Cortex of kidney (tissue), 1 donor: Measurements from ENCODE around the gene SLC25A45.

Experiments used
- DNase-seq: peaks from one replicate; lab custom pipeline; 2025; lab: John Stamatoyannopoulos, UW

SLC25A45 gene

DNA sequence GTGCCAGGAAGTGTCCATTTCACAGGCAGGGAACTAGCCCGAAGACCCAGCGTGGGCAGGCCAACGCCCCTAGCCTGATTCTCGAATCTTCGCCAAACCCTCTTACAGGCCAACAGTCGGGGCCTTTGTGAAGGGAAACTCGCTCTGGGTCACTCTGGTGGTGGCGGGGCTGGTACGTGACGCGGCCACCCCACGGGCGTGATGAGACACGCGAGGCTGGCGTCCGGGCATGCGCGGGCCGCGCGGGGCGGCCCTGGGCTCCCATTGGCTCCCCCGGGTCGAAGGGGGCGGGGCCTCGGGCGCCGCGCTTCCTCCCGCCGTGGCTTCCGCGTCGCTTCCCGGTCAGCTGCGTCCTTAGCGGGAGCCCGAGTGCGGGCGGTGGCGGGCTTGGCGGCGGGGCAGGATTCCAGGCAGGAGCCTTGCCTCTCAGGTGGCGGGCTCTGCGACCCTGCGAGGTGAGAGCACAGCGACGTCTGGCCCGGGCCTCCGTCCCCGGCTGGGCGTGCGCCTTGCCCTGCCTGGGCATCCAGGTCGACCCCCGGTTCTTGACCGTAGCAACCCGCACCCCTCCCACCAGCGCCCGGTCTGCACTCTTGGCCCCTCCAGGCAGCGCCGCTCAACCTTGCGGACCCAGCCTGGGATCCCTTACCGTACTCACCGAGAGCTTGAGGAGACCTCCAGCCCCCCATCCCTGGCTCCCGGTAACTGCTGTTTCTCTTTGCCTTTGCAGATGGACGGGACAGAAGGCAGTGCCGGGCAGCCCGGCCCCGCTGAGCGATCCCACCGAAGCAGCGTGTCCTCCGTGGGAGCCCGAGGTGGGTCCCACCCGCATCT lies 4.1 kb upstream of the SLC25A45 start, which contains the start of gene FRMD8:
Gene FRMD8, plus strand, starts transcription at position 331 of the 834 bp plus-strand sequence. Its CDS starts 400 bp downstream, at position 731.
- peak; percentile 36 for DNase-seq

DNA sequence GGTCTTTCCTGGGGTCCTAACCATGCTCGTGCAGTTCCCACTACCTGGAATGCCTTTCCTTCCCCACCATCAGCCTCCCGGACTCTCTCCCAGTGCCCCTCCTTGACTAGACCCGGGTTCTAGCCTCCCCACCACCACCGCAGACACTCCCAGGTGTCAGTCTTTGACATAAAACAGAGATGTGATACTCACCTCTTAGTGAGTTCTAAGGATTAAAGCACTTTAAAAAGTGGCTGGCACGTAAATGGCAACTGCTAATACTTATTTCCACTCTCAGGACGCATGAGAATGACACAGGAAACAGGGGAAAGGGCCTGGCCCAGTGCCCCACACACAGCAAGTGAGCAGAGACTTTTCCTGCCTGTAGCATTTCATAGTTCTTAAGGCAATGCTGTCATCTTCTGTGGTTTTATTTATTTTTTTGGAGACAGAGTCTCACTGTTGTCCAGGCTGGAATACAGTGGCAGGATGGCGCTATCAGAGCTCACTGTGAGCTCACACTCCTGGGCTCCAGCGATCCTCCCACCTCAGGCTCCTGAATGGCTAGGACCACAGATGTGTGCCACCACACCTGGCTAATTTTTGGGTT lies 1.9 kb upstream of the SLC25A45 start:
- DNase-seq, result no peak

DNA sequence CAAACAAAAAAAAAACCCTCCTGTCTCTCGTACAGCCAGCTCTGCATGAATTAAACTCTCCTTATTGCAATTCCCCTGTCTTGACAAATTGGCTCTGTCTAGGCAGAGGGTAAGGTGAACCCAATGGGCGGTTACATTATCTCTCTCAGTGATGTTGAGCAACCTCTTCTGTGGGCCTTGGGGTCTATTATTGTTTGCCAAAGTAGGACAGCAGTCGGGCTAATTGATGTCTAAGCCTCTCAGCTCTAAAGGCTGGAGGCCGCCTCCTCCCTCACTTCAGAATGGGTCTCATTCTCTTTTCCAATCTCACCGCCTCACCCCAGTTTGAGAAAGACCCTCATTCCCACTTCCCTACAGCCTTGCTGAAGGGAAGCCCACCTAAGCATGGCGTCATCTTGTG lies 1.3 kb upstream of the SLC25A45 start:
- no peak for DNase-seq

DNA sequence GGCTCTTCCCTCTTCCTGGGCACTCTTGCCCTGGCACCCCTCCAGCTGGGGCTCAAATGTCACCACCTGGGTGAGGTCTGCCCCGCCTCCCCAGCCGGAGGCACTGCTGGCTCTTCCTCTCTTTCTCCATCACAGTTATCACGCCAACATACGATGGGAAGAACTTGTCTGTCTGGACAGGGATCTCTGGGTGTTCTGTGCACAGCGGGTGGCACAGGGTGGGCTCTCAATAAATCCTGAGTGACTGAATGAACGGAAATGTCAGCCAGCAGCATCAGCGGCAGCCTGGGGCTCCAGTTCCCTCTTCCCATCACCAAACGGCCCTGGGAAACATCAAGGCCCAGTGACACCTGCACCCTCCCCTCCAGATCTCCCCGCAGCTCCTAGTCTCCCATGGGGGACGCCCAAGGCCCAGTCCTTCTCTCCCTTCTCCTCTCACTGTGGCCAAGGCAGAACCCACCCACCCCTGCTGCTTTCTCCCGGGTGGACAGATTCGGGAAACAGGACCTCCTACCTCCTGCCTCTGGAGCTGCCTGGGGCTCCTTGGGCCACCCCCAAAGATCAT lies 440 bp upstream of the SLC25A45 start:
- DNase-seq, result no peak

DNA sequence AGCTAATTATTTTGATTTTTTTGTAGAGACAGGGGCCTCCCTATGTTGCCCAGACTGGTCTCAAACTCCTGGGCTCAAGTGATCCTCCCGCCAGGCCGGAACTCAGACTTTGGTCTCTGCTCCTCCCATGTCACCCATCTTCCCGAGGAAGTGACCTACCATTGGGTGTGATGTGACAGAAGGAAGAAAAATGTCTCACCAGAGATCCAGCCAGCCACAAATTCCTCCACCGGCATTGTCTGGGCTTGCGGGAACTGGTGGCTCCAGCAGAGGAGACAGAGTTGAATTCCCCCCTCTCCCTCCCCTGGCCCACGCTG lies 772 bp downstream of the SLC25A45 start:
- no peak for DNase-seq

DNA sequence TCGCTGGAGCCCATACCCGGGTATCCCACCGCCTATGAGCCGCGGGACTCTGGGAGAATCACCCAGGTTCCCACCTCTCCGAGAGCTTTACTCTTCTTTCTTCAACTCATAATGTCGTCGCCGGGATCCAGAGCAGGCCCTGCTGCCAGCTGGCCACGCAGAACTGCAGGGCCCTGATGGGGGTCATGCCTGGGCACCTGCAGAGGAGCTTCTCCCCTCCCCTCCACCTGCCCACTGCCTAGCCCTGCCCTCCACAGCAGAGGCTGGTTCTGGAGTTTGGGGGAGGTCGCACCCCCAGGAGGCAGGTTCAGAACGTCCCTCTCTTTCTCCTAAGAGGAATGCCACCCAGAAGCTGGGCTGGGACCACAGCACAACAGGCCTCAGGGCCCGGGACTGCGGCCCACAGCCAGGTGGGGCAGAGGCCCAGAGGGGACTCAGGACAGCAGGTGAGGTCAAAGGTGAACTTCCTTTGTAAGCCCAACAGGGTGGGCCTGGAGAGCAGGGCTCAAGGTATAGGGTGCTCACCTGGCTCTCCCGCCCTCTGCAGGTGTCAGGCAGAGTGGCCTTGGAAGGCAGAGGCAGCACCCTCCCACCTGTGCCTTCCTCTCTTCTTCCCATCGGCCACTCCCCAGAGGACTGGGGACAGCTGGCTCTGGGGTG lies 1.9 kb downstream of the SLC25A45 start:
- no peak for DNase-seq

DNA sequence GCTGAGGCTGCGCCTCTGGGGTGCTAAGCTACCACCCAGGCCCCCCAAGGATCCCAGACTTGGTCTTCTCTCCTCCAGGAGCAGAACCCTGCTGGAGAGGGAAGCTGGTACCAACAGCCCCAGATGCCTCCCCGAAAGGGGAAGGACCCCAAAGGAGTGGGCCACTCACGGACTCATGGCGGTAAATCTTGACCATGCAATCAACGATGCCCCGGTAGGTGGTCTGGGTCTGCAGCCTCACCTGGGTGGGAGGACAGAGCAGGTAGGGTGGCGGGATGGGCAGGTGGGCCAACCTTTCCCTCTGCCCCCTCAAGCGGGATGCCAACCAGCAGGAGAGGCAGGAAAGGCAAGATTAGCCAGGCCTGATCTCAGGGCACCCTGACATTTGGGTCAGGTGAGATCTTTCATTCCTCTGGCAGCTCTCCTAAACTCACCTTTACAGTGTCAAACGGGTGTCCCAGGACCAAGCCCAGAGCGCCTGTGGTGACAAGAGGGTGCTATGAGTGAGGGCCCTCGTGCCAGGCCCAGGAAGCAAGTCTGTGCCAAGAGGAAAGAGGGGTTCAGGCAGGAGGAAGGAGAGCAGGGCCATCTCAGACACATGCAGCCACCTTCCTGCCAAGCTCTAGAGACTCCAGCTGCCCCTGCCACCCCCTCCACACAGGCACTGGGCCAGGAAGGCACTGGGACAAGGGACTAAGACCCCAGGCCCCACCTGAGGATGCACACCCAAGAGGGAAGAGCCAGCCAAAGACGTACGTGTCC lies 2.6 kb downstream of the SLC25A45 start:
- no peak for DNase-seq

DNA sequence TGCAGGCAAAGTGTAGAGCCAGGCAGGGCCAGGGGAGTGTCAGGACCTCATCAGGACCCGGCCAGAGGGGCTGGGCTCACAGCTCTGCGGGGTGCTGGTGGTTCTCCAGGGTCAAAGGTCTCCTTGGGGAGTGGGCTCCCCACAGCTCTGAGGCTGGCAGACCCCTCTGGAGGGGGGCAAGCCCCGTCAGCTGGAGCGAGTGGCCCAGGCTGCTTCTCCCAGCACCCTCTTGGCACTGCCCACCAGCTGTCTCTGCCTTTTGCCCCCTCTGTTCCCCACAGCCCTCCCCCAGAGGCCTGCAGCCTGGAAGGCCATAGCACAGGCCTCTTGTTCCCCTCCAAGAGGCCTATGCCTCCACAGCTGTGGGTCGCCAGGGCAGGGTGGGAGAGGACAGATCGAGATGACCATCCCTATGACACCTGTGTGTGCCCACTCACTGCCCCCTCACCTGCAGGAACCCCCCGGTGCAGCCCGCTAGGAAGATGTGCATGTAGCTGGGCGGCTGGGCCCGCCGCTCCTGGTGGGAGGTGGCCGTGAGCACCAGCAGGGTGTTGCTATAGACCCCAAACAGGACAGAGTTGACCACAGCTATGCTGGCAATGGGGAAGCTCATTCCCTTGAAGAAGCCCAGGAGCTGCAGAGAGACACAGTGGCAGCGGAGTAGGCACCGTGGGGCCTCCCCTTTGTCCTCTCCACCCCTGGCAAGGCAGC lies 3.4 kb downstream of the SLC25A45 start:
- DNase-seq, result no peak

DNA sequence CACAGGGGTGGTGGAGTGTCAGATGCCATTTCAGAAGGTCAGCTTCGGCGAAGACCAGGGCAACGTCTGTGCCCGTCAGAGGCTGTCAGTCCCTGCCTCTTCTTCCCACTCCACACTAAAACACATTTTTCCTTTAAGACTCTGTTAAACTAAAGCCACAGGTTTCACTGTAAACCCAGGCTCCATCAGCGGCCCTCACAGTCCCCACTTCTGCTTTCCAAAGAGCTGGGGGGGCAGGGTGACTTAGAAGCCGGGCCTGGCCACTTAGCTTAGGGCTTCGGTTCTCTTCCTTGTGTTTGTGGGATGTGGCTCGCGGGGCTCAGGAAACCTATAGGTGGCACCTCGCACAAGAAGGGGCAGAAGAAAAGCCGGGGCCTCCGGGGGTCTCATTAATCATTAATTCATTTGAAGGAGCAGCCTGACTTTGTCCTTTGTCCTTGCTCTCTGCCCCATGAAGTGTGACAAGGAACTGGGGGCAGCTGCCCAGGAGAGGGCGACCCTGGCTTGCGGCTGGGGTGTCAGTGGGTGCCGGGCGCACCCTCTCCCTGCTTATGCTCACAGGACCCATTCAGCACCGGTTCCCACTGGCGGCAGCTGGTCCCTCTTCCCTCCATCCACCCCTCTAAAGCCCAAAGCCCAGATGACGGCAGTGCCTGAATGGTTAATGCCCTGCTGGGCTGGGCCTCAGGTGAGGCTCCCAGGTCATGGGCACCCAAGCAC lies 4.1 kb downstream of the SLC25A45 start:
- DNase-seq, result no peak

DNA sequence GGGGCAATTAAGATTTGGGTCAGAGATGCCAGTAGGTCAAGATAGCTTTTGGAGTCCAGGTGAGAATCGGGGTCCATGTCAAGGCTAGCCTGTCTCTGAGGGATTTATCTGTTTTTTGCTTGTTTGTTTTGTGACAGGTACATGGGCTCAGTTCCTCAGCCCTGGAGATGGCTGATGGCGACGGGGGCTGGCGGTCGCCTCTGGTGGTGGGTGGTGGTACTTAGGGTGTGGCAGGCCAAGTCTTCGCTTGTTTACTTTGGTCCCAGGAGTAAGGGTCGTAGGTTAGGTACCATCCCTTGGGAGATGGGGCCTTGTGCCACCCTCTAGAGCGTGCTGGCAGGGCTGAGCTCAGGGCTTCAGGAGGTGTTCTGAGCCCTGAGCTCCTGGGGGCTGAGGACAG lies 4.7 kb downstream of the SLC25A45 start:
- DNase-seq, result no peak

DNA sequence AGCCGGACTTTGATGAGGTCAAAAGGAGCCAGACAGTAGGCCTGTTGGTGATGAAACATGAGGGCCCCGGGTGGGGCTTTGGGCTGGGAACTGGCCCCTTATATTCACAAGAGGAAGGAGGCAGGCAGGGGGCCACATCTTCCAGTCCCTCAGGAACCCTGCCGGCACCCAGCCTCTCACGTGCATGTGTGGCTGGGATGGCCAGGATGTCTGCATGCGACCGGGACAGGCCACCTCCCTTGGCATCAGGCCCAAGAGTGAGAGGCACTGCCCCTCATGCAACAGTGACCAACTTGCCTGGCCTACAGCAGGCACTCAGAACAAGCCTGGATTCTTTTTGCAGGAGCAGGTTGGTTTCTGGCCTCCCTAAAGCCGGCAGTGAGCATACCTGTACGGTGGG lies 5.4 kb downstream of the SLC25A45 start:
- DNase-seq, result no peak

DNA sequence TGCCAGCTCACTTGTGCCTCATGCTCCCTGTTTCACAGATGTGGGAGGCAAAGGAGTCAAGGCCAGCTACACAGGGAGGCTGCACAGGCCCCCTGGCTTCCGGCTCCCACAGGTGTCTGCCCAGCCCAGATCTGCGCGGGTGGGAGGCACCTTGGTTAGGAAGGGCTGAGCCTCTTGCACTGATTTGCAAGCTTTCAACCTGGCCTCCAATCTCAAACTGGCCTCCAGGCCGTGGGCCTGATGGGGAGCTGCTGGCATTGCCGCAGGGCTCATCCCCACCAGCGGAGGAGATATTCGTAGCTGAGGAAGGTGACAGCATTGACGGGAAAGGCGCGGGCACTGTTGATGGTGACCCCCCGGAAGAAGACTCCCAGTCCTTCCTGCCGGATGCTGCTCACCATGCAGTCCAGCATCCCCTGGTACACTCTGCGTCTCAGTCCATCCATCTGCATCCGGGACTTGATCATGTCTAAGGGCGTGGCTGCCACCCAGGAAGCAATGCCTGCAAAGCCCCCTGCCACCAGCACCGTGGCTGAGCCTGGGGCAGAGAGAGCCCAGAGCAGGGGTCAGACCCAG lies 6.2 kb downstream of the SLC25A45 start:
- DNase-seq, result no peak

DNA sequence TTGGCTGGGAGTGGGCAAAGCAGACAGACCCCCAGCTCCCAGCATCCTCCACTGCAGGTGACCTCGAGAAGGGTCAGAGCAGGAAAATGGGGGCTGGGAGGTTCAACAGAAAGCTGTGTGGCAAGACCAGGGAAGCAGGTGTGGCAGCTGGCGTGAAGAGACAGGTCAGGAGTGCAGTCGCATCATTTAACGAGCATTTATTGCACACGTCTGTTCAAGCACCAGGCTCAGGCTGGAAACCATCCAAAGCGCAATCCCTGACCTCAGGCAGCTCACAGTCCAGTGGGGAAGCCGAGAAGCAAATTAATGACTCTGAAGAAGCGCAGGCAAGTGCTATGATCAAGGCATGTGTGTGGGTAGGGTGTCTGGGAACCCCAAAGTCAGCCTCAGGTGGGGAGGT lies 7.4 kb downstream of the SLC25A45 start:
- DNase-seq, result no peak

DNA sequence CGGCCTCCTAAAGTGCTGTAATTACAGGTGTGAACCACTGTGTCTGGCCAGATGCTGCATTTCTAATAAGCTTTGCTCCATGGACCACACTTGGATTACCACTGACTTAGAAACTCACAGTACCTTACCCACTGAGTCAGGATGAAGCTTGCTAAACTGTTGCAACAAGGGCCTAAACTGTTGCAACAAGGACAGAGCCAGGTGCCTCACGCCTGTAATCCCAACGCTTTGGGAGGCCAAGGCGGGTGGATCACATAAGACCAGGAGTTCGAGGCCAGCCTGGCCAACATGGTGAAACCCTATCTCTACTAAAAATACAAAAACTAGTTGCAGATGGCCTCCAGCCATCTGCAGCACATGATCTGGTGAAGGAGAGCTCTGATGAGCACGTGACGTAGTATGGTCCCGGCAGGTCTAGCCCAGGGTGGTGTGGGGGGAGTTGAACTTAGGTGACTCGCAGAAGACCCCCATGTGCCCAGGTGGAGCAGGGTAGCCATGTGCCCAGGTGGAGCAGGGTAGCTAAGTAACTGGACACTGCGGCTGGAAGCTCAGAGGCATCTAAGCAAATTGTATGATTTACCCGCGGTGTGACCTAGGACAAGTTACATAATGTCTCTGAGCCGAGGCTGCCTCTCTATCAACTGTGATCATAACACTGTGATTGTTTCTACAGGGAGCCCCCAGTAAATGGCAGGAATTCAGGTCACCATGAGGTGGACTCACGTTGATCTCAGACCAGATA lies 8.4 kb downstream of the SLC25A45 start:
- no peak for DNase-seq

DNA sequence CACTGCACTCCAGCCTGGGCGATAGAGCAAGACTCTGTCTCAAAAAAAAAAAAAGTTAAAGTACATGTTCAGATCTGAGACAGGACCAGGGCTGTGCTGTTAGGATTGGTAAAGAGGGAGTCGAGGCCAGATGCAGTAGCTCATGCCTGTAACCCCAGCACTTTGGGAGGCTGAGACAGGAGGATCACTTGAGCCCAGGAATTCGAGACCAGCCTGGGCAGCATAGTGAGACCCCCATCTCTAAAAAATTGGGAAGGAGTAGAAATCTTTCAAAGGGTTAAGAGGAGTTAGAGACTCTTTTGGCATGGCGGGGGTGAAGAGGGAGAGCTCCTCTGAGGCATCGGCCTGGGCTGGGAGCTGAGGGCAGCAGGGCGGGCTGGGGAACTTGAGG lies 11.8 kb downstream of the SLC25A45 start:
- DNase-seq, result no peak

DNA sequence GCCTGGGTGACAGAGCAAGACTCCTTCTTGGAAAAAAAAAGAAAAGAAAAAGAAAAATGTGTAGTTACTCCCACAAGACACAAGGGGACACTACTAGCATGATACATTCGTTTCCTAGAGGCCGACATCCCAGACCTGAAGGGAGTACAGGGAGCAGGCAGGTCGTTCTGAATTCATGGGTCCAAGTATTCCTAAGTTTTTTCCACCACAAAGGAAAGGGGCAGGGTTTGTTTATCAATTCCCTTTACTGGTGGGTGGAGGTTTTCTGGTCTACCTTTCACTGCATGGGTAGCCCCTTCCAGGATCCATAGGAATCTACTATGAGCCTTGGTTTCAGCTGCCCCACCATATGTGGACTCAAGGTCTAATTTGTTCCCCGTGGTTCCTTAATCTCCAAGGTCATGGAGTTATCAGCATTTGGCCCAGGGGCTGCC lies 16.1 kb downstream of the SLC25A45 start:
- no peak for DNase-seq

DNA sequence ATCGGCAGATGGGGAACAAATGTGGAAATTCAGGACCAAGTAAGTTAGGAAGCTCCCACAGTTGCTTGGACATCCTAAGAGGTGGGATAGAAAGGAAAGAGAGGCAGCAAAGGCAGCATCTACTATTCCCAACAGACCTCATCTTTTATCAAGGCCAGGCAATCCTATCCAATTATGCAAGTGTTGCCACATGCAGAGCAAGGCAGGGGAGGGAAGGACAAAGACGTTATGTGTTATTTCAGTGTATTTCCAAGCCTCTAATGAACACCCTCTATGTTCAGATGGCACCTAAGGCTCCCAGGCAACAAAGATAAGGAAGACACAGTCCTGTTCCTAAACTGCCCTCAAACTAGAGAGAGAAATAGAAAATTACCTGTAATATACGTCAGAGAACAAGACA lies 18.7 kb downstream of the SLC25A45 start:
- DNase-seq, result no peak

DNA sequence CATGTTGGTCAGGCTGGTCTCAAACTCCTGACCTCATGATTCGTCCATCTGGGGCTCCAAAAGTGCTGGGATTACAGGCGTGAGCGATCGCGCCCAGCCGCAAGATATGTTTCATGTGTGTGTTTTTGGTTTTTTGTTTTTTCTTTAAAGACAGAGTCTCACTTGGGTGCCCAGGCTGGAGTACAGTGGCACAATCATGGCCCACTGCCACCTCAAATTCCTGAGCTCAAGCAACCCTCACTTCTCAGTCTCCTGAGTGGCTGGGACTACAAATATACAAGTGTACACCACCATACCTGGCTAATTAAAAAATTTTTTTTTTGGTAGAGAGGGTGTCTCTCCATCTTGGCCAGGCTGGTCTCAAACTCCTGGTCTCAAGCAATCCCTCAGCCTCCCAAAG lies 19.5 kb downstream of the SLC25A45 start:
- DNase-seq, result no peak

DNA sequence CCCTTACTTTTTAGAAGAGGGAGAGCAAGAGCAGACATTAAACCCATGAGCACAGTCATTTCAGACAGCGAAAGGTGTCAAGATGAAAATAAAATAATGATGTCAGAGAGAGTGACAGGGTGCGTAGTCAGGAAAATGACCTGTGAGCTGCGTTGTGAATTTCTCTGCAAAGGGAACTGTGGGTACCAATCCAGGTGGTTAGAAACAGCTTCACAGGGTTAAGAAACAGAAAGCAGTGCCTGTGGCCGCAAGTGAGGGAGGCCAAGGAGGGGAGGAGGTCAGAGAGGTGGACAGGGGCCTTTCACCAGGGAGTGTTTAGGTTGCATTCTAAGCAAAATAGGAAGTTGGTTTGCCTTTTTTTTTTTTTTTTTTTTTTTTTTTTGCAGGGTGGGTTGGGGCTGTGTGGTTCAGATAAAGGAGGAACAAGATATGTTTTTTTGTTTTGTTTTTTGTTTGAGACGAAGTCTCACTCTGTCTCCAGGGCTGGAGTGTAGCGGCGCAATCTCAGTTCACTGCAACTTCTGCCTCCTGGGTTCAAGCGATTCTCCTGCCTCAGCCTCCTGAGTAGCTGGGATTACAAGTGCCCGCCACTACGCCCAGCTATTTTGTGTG lies 20.0 kb downstream of the SLC25A45 start:
- no peak for DNase-seq
